Measurements from ENCODE around the gene PPP4R4.
A peak's percentile ranks its signal among the peaks of the same experiment; 100 is the strongest.

The PPP4R4 gene, protein sequence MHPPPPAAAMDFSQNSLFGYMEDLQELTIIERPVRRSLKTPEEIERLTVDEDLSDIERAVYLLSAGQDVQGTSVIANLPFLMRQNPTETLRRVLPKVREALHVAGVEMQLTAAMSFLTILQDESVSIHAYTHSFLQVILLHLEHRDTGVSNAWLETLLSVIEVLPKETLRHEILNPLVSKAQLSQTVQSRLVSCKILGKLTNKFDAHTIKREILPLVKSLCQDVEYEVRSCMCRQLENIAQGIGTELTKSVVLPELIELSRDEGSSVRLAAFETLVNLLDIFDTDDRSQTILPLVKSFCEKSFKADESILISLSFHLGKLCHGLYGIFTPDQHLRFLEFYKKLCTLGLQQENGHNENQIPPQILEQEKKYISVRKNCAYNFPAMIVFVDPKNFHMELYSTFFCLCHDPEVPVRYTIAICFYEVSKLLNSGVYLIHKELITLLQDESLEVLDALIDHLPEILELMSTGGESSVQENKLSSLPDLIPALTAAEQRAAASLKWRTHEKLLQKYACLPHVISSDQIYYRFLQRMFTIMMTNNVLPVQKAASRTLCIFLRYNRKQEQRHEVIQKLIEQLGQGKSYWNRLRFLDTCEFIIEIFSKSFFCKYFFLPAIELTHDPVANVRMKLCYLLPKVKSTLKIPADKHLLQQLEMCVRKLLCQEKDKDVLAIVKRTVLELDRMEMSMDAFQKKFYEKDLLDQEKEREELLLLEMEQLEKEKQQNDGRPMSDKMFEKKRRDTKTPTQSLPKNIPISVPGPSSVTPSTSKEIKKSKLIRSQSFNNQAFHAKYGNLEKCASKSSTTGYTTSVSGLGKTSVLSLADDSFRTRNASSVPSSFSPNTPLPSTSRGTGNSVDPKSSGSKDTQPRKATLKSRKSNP

DNA sequence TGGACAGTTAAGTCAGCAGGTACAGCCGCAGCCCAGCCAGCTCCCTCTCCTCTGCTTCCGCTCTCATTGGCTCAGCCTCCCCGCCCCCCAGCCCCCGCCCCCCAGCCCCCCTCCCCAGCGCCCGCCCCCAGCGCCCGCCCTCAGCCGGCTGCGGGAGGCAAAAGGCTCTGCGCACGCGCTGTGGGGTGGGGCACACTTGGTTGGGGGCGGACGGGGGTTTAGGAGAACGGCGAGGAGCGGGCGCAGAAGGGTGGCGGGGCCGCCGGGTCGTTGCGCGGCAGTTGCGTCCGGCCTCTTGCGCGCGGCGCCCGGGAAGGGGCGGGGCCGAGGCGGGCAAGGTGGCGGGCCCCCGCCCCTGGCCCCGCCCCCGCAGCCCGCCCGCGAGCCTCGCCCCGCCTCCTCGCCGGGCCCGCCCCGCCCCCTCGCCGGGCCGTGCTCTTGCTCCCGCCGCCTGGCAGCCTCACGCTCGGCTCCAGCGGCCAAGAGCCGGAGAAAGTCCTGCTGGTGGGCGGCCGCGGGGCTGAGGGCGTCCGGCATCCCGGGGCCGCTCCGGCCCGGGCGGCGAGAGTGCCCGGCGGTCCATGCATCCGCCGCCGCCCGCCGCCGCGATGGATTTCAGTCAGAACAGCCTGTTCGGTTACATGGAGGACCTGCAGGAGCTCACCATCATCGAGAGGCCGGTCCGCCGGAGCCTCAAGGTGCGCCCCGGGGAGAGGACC, at the start of gene PPP4R4:
TSS of gene PPP4R4 (plus strand) at position 438 of the 719 bp plus-strand sequence. CDS start at position 582, 144 bp downstream.
- peak; percentile 84 for DNase-seq (ENCODE audit: low read depth)

DNA sequence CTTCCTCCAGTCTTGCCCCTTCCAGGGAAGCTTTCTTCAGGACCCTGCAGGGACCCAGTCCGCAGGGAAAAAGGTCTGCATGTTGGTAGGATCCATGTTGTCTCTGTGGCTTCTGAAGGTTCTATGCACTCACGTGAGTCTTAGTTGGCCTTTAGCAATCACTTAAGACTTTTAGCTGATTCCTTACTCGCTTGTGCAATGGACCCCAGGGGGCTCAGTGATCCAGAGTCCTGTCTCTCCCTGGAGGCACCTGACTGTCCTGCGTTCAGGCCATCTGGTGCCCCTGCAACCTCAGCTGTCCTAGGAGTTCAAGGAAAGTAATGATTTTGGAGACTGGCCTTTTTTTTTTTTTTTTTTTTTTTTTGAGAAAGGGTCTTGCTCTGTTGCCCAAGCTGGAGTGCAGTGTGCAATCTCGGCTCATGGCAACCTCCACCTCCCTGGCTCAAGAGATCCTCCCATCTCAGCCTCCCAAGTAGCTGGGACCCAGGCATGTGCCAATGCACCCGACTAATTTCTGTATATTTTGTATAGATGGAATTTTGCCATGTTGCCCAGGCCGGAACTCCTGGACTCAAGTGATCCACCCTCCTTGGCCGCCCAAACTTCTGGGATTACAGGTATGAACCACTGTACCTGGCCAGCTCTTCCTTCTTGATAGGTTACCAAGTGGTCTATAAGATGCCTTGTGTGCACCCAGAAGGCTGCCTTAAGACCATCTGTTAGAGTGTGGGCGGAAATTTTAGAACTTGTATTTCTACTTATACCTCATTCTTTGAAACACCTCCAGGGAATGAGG, 49.3 kb upstream of the PPP4R4 start:
- DNase-seq (ENCODE audit: low read depth): no peak

DNA sequence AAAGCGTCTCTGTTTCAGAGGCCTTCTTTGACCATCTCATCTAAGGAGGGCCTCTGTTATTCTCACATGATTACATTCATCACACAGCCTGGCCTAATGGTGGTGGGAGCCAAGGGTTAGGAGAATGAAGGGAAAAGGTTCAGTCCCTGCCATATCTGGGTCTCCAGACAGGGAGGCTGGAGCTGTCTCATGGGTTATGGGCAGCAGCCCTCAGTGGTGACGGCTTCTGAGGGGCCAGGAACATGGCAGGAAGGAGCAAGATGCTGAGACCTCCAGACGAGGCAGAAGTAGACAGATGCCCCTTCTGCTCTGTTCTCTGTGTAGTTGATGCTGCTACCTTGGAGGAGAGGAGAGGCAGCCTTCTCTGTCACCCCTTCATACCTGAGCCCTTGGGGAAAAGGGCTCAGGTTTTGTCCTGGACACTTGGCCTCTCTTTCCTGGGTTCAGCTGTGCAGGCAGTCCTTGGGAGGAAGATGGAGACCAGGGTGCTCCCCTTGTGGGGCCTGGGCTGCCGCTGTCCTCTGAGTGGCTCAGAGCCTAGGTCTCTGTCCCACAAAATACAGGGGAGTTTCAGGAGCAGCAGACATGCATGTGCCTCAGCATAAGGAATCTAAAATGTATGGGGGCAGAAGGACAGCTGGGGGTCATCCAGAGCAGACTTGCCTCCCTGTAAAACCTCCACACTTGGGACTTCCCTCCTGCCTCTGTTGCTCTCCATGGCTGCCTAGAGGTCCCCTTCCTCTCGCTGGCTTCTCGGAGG, 48.3 kb upstream of the PPP4R4 start:
- no peak for DNase-seq (ENCODE audit: low read depth)

DNA sequence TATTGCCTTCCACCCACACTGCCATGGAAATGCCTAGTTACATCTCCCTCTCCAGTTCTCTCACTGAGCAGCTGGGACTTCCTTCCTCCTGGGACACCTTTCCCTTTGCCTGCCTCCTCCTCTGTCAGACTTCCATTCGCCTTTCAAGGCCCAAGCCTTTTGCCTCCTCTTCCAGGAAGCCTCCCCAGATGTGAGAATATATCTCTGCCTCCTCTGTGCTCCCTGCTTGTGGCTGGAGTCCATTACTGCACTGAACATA, 47.8 kb upstream of the PPP4R4 start:
- DNase-seq (ENCODE audit: low read depth): no peak

DNA sequence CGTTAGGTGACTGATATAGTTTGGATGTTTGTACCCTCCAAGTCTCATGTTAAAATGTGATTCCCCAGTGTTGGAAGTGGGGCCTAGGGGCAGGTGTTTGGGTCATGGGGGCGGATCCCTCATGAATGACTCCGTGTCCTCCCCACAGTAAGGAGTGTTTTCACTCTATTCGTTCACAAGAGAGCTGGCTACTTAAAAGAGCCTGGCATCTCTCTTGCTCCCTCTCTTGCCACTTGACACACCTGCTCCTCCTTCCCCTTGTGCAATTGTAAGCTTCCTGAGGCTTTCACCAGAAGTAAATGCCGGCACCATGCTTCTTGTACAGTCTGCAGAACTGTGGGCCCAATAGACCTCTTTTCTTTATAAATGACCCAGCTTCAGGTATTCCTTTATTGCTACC, 47.3 kb upstream of the PPP4R4 start:
- DNase-seq (ENCODE audit: low read depth): no peak

DNA sequence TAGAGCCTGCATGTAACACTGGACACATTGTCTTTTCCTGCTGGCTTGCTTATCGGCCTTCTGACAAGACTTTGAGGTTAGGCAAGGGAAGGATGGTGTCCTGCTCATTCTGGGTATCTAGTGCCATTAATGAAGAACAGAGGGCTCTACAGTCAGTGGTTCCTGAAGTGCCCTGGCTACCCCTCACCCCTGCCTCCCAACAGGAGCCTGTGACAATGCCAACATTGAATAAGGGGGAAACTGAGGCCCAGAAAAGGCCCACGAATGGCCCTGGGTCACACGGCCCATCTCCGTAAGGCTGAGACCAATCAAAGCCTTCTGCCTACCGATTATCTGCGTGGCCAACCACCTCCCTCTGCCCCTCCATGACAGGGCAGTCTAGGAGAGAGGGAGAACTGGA, 46.8 kb upstream of the PPP4R4 start:
- DNase-seq (ENCODE audit: low read depth): no peak

DNA sequence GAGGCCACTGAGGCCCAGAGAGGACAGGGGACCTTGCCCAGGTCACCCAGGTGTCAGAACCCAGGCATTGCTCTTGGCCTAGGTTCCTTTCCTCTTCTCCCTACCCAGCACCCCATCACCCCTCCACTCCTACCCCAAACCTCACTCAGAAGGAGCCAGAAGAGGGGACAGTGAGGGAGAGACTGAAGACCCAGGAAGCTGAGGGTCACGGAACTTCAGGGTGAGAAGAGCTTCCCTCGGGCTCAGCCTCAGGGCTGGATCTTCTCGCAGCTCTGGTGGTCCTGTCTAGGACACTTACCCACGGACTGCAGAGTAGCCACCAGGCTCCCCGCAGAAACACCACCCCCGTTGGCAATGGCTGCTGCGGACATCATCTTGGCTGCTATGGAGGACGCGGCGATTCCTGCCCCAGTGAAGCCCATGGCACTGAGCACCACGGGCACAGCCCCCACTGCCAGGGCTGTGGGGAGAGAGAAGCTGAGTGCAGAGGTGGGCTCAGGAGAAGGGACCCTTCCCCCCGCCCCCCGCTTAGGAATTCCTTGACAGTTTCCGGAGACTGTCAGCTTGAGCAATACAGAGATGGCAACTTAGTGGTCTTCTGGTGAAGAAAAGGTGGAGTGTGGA, 45.8 kb upstream of the PPP4R4 start:
- no peak for DNase-seq (ENCODE audit: low read depth)

DNA sequence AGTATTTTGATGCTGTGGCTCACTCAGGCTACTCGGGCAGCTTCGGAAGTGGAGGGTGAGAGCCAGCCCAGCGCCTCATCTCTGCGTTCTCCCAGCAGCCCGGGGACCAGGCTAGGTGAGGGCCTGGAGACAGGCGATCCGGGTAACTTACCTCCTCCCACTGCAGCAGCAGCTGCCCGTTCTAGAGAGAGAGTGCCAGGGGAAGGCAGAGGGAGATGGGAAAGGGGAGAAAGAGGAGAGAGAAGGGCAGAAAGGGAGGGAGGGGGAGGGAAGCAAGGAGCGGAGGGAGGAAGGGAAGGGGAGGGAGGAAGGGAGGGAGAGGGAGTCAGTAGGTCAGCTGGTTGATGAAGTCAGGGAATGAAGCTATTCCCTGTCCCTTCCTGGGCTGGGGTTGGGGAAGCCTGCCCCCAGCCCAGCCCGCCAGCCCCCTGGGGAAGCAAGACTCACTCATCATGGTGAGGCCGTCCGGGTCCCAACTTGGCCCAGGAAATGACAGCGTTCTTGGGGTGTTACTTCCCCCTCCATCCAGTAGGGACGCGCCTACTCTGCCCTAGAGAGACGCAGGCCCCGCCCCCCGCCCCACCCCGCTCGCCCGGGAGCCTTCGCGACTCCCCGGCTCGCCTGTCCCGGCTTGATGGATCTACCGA, 44.9 kb upstream of the PPP4R4 start, which contains the start of gene IFI27L2:
TSS of gene IFI27L2 (minus strand) at position 494 of the 647 bp plus-strand sequence. CDS start at position 454, 40 bp downstream.
- peak; percentile 62 for DNase-seq (ENCODE audit: low read depth)

DNA sequence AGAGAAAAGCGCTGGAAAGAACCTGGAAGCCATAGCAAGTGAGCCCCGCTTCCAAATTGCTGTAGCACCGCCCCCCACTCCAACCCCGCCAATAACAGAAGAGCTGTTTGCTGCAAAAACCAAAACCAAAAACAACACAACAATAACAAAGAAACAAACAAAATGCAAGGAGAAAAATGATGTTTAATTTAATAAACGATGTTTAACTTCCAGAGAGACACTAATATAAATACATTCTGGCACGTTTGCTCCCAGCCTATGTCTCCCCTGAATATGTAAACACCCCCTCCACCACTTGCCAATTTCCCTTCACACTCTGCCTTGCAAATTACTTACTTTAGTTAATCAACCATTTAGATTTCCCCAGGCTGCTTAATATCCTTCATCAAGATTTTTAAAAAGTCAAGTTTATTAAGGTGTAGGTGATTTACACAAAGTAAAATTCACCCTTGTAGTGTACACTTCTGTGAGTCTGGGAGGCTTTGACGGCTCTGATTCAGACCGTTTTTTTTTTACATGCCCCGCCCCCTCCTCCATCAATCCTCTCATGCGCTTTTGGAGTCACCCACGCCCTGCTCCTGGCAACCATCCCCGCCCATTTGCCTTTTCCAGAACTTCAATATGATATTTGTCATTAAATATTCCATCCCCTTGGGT, 44.2 kb upstream of the PPP4R4 start:
- DNase-seq (ENCODE audit: low read depth): peak; percentile 13

DNA sequence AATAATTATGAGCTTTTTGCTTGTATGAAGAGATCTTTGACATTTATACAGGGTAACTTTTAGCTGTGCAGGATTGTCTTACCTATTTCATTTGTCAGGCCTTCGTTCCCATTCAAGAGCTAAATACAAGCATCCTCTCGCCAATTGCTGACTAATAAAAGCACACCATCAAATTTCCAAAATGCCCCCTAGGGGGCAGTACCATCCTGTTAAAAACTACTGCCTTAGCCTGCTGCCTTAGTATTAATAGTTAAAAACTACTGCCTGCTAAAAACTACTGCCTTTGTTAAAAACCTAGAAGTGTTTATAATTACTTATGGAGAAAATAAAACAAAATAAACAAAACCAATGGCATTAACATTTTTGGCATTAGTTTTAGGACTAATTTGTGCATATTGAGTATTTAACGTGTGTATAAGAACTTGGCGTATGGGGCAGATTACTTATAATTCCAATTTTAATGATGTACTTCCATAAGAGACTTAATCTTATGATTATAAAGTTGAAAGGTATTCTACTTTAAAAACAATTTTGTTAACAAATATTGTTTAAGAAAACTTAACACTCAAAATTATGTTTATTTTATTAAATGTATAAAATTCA, 41.7 kb upstream of the PPP4R4 start:
- DNase-seq (ENCODE audit: low read depth): peak; percentile 20

DNA sequence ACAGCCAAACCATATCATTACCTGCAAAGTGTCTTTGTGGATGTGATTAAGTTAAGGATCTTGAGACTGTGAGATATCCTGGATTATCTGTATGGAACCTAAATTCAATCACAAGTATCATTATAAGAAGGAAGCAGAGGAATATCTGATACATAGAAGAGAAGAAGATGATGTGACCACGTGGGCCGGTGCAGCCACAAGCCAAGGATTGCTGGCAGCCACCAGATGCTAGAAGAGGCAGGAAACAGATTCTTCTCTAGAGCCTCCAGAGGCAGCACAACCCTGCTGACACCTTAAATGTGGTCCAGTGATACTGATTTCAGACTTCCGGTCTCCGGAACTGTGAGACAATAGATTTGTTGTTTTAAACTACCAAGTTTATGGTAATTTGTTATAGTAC, 38.6 kb upstream of the PPP4R4 start:
- no peak for DNase-seq (ENCODE audit: low read depth)

DNA sequence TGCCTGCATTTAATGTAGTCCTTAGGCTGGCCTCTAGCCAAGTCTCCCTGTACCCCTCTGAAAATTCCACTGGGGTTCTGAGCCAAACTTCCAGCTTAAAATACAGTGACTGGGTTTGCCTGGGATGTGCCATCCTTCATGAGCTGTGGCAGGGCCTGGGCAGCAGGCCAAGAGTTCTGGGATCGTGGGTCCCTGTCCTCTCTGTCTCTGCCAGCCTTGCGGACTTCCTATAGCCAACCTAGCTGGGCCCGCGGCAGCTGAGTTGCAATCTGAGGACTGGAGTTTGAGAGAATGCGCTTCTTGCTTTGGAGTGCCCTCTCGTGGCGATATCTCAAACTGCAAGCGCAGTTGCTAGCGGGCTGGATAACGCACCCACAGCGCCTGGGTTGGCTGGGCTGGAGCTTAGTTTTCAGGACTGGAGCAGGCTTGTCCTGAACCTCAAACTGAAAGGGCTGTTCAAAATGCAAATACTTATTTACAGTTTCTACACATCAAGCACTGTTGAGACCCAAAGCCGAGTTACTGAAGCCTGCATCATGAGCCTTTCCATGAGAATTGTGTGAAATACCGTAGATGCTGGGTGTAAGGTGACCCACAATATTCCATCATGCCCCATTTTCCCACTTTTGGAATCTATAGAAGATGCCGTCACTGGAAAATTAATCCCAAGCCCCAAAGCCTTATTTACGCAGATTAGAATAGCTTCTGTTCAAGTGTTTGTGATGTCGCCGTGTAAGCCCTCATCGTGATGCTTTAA, 37.4 kb upstream of the PPP4R4 start:
- DNase-seq (ENCODE audit: low read depth): peak; percentile 57

DNA sequence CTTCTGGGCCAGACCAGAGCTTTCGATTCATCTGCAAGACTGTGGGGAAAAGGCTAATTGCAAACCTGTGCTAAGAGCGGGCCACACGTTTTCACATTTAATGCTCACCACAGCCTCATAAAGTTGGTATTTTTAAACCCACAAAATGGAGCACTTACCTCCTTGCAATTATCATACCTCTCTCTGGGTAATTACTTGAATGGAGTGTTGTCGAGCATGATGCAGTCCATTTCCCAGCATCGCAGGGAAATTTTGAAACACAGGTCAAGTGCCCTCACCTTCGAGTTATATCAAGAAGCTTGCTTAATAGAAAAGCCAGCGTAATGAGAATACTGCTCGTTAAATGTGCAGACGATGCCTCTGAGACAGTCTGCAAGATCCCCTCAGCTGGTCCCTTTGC, 35.9 kb upstream of the PPP4R4 start:
- DNase-seq (ENCODE audit: low read depth): no peak

DNA sequence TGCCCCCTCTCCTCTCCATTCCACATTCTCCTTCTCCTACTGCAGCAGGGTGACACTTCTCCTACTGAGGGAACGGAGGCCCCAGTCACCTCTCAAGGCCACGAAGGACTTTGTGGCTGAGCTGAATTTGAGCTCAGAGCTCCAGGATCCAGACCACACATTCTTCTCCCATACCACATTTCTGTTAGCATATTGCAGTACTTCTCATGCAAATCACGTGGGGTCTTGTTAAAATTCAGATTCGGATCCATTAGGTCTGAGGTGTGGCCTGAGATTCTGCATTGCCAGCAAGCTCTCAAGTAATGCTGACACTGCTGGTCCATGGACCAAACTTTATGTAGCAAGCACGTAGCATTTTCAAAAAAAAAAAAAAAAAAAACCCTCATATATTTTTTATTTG, 35.1 kb upstream of the PPP4R4 start:
- no peak for DNase-seq (ENCODE audit: low read depth)

DNA sequence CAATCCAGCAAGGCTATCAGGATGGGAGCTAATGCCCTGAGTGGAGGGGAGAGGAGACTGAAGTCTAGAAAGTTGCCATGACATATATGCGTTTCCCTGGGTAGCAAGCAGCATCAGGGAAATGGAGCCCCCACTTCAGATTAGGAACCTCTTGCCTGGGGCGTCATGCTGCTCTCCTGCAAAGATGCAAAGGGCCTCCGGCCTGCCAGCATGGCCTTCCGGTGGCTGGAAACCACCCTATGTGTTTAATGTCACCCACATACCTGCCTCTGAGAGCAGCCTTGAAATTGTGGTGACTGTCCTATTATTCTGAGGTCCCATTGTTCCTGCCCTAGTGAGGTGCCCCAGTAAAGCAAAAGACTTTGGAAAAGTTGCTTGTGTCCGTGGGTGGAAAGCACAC, 34.7 kb upstream of the PPP4R4 start:
- no peak for DNase-seq (ENCODE audit: low read depth)

DNA sequence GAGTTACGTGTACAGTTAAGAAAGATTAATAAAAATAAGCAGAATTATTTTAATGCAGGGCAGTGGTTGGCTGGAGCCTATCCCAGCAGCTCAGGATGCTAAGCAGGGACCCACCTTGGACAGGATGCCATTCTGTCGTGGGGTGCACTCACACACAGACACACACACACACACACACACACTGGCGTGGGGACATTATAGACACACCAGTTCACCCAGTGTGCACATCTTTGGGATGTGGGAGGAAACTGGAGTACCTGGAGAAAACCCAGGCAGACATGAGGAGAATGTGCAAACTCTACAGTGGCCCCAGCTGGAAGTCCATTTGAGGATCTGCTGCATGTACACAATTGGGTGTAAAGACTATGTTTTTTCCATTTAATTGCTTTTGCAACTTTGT, 31.9 kb upstream of the PPP4R4 start:
- no peak for DNase-seq (ENCODE audit: low read depth)

DNA sequence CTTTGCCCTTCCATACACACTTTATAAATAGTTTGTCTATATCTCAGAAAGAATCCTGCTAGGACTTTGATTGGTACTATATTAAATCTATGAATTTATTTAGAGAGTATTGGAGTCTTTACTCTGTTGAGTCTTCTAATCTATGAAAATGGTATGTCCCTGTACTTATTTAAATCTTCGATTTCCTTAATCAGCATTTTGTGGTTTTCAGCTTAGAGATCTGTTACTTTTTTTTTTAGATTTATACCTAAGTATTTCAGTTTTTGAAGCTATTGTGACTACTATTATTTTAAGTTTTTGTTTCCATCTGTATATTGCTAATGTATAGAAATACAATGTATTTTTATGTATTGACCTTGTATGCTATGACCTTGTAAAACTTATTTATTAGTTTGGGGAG, 31.3 kb upstream of the PPP4R4 start:
- DNase-seq (ENCODE audit: low read depth): no peak

DNA sequence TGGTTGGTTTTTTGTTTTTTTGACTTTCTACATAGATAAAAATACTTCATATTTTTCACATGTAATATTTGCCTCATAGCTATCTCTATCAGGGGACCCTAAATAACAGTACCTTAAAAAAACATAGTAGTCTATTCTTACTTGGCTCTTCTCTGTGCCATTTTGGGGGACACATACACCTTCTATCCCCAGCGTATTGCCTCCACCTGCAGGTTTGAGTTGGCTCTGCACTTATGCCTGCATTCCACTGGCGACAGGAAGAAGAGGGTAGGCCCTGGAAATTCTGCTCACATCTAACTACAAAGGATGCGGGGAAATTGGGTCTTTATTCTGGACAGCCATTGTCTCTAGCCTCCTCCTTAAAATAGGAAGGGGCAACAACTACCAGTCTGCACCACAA, 30.9 kb upstream of the PPP4R4 start:
- no peak for DNase-seq (ENCODE audit: low read depth)
